GM23338 (cell line): Measurements from ENCODE around the gene MYOZ3. TPM values are rescaled to one million over a fixed set of nuclear protein-coding genes. Genes with fewer than 3 reads are reported as not detected.

Experiments
- ATAC-seq: fragments of 200-7000 bp; cut with Tn5 transposase; 3 replicates; pipeline ENCODE4 v1.9.1; 2020
- DNase-seq: peaks from one replicate; pipeline ENCODE4 v3.0.0-alpha.2; 2015; ENCODE audit warnings: low spot score
- H2AFZ ChIP-seq: fragments of 200-600 bp; sonication (generic); 2 replicates; pipeline ENCODE4 v1.8.0; 2016; ENCODE audit warnings: antibody characterized with exemption, mild to moderate bottlenecking, moderate library complexity
- H3F3A ChIP-seq: fragments of 200-600 bp; sonication (generic); replicated peaks from 2 replicates; pipeline ENCODE4 v1.8.0; 2017; ENCODE audit warnings: antibody characterized with exemption, mixed run types, low read depth
- H3K27ac ChIP-seq: fragments of 200-600 bp; sonication (generic); 2 replicates; pipeline ENCODE4 v1.6.1; 2016; ENCODE audit warnings: low read depth
- H3K27me3 ChIP-seq: fragments of 200-600 bp; sonication (generic); 2 replicates; pipeline ENCODE4 v1.8.0; 2016; ENCODE audit warnings: mild to moderate bottlenecking, mixed run types, moderate library complexity; ENCODE audit not compliant: insufficient read depth
- H3K36me3 ChIP-seq: fragments of 200-600 bp; sonication (generic); 2 replicates; pipeline ENCODE4 v1.8.0; 2016; ENCODE audit warnings: mild to moderate bottlenecking; ENCODE audit not compliant: insufficient read depth
- H3K4me1 ChIP-seq: fragments of 200-600 bp; sonication (generic); 2 replicates; pipeline ENCODE4 v1.8.0; 2016; ENCODE audit warnings: mild to moderate bottlenecking, moderate library complexity; ENCODE audit not compliant: insufficient read depth
- H3K4me2 ChIP-seq: fragments of 200-600 bp; sonication (generic); 2 replicates; pipeline ENCODE4 v1.7.1; 2017; ENCODE audit warnings: mixed run types
- H3K4me3 ChIP-seq: fragments of 200-600 bp; sonication (generic); 2 replicates; pipeline ENCODE4 v1.6.1; 2016; ENCODE audit warnings: mixed run types
- H3K79me2 ChIP-seq: fragments of 200-600 bp; sonication (generic); replicated peaks from 2 replicates; pipeline ENCODE4 v1.8.0; 2017; ENCODE audit warnings: mild to moderate bottlenecking; ENCODE audit not compliant: insufficient read depth
- H3K9me2 ChIP-seq: fragments of 200-600 bp; sonication (generic); 2 replicates; pipeline ENCODE4 v1.8.0; 2017; ENCODE audit not compliant: insufficient read depth
- H4K20me1 ChIP-seq: fragments of 200-600 bp; sonication (generic); replicated peaks from 2 replicates; pipeline ENCODE4 v1.8.0; 2017; ENCODE audit warnings: mild to moderate bottlenecking; ENCODE audit not compliant: insufficient read depth
- H3K27ac Mint-ChIP-seq: 2 replicates; pipeline ENCODE4 v1.8.0; 2020; ENCODE audit warnings: inconsistent platforms, mild to moderate bottlenecking, moderate library complexity, mixed read lengths
- H3K27me3 Mint-ChIP-seq: 3 replicates; pipeline ENCODE4 v1.8.0; 2022; ENCODE audit warnings: low read depth, mild to moderate bottlenecking, moderate library complexity, mixed read lengths, inconsistent platforms; ENCODE audit not compliant: insufficient read depth, poor library complexity
- H3K36me3 Mint-ChIP-seq: 3 replicates; pipeline ENCODE4 v1.8.0; 2021; ENCODE audit warnings: low read depth, mild to moderate bottlenecking, inconsistent platforms, moderate library complexity, mixed read lengths
- H3K4me1 Mint-ChIP-seq: 3 replicates; pipeline ENCODE4 v1.8.0; 2020; ENCODE audit warnings: mild to moderate bottlenecking, inconsistent platforms, mixed read lengths
- H3K4me3 Mint-ChIP-seq: 3 replicates; pipeline ENCODE4 v1.8.0; 2021; ENCODE audit warnings: moderate library complexity, mild to moderate bottlenecking, inconsistent platforms, mixed read lengths
- H3K9me3 Mint-ChIP-seq: 3 replicates; pipeline ENCODE4 v1.8.0; 2020; ENCODE audit warnings: moderate library complexity, mild to moderate bottlenecking, inconsistent platforms, mixed read lengths
- CREB1 ChIP-seq: fragments of 250-450 bp; sonication (Bioruptor Pico); IDR thresholded peaks from 2 replicates; pipeline ENCODE4 v1.5.0; 2020; ENCODE audit warnings: low read depth, mild to moderate bottlenecking, moderate library complexity
- CTCF ChIP-seq, 2 experiments: fragments of 200-600 bp in 1 of 2; sonication (generic) in 1 of 2; conservative IDR thresholded peaks; 2 replicates each; pipeline versions ENCODE4 v1.5.1 to v1.6.1; 2016 to 2017; ENCODE audit warnings: antibody characterized with exemption in 2 of 2, low read depth in 2 of 2, mild to moderate bottlenecking in 2 of 2, moderate library complexity in 1 of 2
- EZH2 ChIP-seq: fragments of 200-600 bp; sonication (generic); IDR thresholded peaks from one replicate; pipeline ENCODE4 v1.8.0; 2017; ENCODE audit warnings: antibody characterized with exemption, mild to moderate bottlenecking, low read depth; ENCODE audit not compliant: unreplicated experiment
- EZH2phosphoT487 ChIP-seq: fragments of 200-600 bp; sonication (generic); IDR thresholded peaks from one replicate; pipeline ENCODE4 v1.8.1; 2018; ENCODE audit warnings: antibody characterized with exemption; ENCODE audit not compliant: unreplicated experiment
- JUNB ChIP-seq: IDR thresholded peaks from one replicate; pipeline ENCODE4 v1.6.1; 2016; ENCODE audit warnings: antibody characterized with exemption; ENCODE audit not compliant: unreplicated experiment
- NANOG ChIP-seq: IDR thresholded peaks from 2 replicates; pipeline ENCODE4 v1.6.1; 2016; ENCODE audit warnings: antibody characterized with exemption, borderline replicate concordance
- POLR2AphosphoS5 ChIP-seq: IDR thresholded peaks from 2 replicates; pipeline ENCODE4 v1.6.1; 2016; ENCODE audit warnings: antibody characterized with exemption, low read depth
- REST ChIP-seq: IDR thresholded peaks from one replicate; pipeline ENCODE4 v1.6.1; 2018; ENCODE audit warnings: antibody characterized with exemption; ENCODE audit not compliant: unreplicated experiment
- STAT1 ChIP-seq: IDR thresholded peaks from one replicate; pipeline ENCODE4 v1.6.1; 2016; ENCODE audit warnings: antibody characterized with exemption; ENCODE audit not compliant: unreplicated experiment
- ZNF114 ChIP-seq: fragments of 250-450 bp; sonication (Bioruptor Pico); IDR thresholded peaks from 2 replicates; pipeline ENCODE4 v1.5.0; 2020; ENCODE audit warnings: mild to moderate bottlenecking, moderate library complexity
- ZNF331 ChIP-seq: fragments of 250-450 bp; sonication (Bioruptor Pico); IDR thresholded peaks from 2 replicates; pipeline ENCODE4 v1.5.0; 2020; ENCODE audit warnings: low read depth, mild to moderate bottlenecking, moderate library complexity
- ZNF462 ChIP-seq: fragments of 250-450 bp; sonication (Bioruptor Pico); IDR thresholded peaks from 2 replicates; pipeline ENCODE4 v1.5.0; 2020; ENCODE audit warnings: mild to moderate bottlenecking, moderate library complexity
- polyA plus RNA-seq: library from polyadenylated mRNA; unstranded; fragments of >200 nt; fragmentation: Nextera tagmentation; extraction: Ambion mirVana; gene quantifications from 2 replicates; pipeline ENCODE4 v1.2.1, GENCODE V29; 2016
- total RNA-seq: library from RNA; depleted of rRNA; stranded (reverse); fragments of >200 nt; shearing (Covaris generic); gene quantifications from 2 replicates; pipeline ENCODE4 v1.2.3, GENCODE V29; 2014
- TF ChIP-seq, protein P1 (sequence below): IDR thresholded peaks from 2 replicates; pipeline ENCODE4 v1.6.1; 2016; ENCODE audit warnings: antibody characterized with exemption

MYOZ3 gene
- total and polyA plus RNA-seq, 2 experiments from 2014 or later: 12.7 to 13.8 TPM

DNA sequence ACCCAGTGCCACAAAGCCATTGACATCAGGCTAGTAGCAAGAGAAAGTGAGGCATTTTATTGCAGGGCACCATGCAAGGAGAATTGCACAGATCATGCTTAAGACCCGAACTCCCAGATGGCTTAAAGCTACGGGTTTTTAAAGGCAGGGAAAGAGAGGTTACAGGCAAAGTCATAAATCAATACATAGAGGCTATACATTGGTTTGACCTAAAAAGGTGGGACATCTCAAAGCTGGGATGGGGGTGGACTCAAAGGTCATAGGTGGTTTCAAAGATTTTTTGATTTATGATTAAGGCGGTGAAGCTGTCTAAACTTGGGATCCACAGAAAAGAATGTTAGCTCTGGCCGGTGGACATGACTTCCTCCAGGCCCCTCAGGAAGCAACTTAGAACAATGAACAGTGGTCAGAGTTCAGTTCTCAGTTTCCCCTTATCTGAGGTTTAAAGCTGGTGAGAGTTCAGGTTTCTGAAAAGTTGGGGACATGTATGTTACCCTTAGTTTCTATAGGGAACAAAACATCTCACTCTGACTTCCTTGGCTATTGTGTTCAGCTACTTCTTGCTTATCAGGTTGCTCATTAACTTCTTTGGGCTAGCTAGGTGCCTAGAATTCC lies 45.8 kb downstream of the MYOZ3 start:
- no peak overlapping the region for H3K4me2 ChIP-seq
- peaks cover 9% of the 10 kb centered on the region for H3K36me3 Mint-ChIP-seq
- no peaks in the 10 kb centered on the region for H3K4me1 Mint-ChIP-seq
- H3K9me2 ChIP-seq: no peaks in the 10 kb centered on the region
- H3K9me3 Mint-ChIP-seq: no peaks in the 10 kb centered on the region
- no peaks in the 10 kb centered on the region for H3K4me1 ChIP-seq
- no peak overlapping the region for H2AFZ ChIP-seq
- H3K27ac ChIP-seq: no peak overlapping the region
- H4K20me1 ChIP-seq: no peaks in the 10 kb centered on the region
- no peak overlapping the region for H3K4me3 Mint-ChIP-seq
- DNase-seq: no peak
- H3K36me3 ChIP-seq: peaks cover 6% of the 10 kb centered on the region; the same call in 1 of the 2 replicates
- TF ChIP-seq REST (no peak), ZNF462 (CRISPR knock-in tag) (no peak), STAT1 (no peak), ZNF331 (CRISPR knock-in tag) (no peak), EZH2phosphoT487 (no peak), POLR2AphosphoS5 (no peak), ZNF114 (no peak), CTCF (conservative IDR thresholded peaks at IDR 0.05; ENCODE audit: low read depth in 2 of 2) (no peak), JUNB (no peak), EZH2 (no peak), NANOG (no peak), CREB1 (CRISPR knock-in tag) (no peak)
- TF ChIP-seq, protein P1, sequence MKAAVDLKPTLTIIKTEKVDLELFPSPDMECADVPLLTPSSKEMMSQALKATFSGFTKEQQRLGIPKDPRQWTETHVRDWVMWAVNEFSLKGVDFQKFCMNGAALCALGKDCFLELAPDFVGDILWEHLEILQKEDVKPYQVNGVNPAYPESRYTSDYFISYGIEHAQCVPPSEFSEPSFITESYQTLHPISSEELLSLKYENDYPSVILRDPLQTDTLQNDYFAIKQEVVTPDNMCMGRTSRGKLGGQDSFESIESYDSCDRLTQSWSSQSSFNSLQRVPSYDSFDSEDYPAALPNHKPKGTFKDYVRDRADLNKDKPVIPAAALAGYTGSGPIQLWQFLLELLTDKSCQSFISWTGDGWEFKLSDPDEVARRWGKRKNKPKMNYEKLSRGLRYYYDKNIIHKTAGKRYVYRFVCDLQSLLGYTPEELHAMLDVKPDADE: no peak
- no peaks in the 10 kb centered on the region; the same call in 1 of the 2 replicates for H3F3A ChIP-seq
- H3K27me3 Mint-ChIP-seq: peaks cover 2% of the 10 kb centered on the region
- no peaks in the 10 kb centered on the region for H3K27me3 ChIP-seq
- H3K27ac Mint-ChIP-seq: no peak overlapping the region
- H3K4me3 ChIP-seq: no peak overlapping the region
- no peak for ATAC-seq
- H3K79me2 ChIP-seq: no peaks in the 10 kb centered on the region
